ENCODE results near the gene TACR3.
"Not testable (repeated sequence)": the region's sequence is repeated elsewhere in the genome, so short reads cannot be mapped to it uniquely, and the experiment has no call there.

Gene TACR3, protein sequence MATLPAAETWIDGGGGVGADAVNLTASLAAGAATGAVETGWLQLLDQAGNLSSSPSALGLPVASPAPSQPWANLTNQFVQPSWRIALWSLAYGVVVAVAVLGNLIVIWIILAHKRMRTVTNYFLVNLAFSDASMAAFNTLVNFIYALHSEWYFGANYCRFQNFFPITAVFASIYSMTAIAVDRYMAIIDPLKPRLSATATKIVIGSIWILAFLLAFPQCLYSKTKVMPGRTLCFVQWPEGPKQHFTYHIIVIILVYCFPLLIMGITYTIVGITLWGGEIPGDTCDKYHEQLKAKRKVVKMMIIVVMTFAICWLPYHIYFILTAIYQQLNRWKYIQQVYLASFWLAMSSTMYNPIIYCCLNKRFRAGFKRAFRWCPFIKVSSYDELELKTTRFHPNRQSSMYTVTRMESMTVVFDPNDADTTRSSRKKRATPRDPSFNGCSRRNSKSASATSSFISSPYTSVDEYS

DNA sequence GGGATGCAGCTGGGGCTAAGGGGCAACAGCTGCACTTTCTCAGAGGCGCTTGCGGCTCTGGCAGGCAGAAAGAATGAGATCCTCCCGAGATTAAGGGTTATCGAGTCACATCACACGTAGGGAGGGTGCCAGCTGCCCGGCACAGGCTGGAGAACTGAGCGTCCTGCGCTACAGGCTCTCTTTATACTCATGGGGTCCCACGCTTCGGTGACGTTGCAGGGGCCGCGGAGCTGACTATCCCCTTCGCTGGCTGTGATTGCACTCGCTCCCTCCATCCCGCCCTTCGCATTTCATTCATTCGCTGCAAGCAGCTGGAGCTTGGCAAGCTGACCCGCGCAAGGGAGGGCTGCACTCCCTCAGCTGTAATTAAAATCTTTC is at the start of gene TACR3:
Gene TACR3, minus strand, starts transcription at position 156 of the 378 bp plus-strand sequence. CDS start 310 bp downstream, outside the sequence.
- H3K27me3 Mint-ChIP-seq: peaks cover 6% of the 10 kb centered on the region
- no peaks in the 10 kb centered on the region for H3K36me3 Mint-ChIP-seq (ENCODE audit: low read depth)
- H3K4me1 Mint-ChIP-seq (ENCODE audit: low read depth): no peaks in the 10 kb centered on the region
- H3K4me3 Mint-ChIP-seq: no peak within 1 kb of the TSS
- H3K27ac Mint-ChIP-seq: no peak within 1 kb of the TSS
- DNase-seq: no peak
- H3K9me3 Mint-ChIP-seq: peaks cover 5% of the 10 kb centered on the region

- H3K4me3 Mint-ChIP-seq: no peak overlapping the region
- no peak overlapping the region for H3K27ac Mint-ChIP-seq
- no peak for DNase-seq
- H3K9me3 Mint-ChIP-seq: peaks cover 8% of the 10 kb centered on the region
- H3K4me1 Mint-ChIP-seq (ENCODE audit: low read depth): no peaks in the 10 kb centered on the region
- H3K27me3 Mint-ChIP-seq: no peaks in the 10 kb centered on the region
- no peaks in the 10 kb centered on the region for H3K36me3 Mint-ChIP-seq (ENCODE audit: low read depth)
Measured at GRCh38 chr4:103757631-103758030, 37.8 kb upstream of the TACR3 start.

DNA sequence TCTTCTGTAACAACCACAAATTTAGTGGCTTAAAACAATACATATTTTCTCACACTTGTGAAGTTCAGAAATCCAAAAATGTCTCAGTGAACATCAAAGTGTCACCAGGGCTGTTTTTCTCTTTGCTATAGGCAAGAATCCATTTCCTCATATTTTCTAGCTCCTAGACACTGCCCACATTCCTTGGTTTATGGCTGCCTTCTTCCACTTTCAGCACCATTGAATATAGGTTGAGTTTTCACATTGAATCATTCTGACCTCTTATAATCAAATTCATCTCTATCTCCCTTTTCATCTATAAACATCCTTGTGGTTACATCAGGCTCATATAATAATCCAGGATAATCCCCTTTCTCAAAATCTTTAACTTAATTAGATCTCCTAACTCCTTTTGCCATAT is 37.0 kb upstream of the TACR3 start:
- Mint-ChIP-seq H3K27me3 (no peaks in the 10 kb centered on the region), H3K4me3 (no peak overlapping the region), H3K4me1 (ENCODE audit: low read depth) (no peaks in the 10 kb centered on the region), H3K9me3 (peaks cover 6% of the 10 kb centered on the region), H3K27ac (no peak overlapping the region), H3K36me3 (ENCODE audit: low read depth) (no peaks in the 10 kb centered on the region)
- no peak for DNase-seq

DNA sequence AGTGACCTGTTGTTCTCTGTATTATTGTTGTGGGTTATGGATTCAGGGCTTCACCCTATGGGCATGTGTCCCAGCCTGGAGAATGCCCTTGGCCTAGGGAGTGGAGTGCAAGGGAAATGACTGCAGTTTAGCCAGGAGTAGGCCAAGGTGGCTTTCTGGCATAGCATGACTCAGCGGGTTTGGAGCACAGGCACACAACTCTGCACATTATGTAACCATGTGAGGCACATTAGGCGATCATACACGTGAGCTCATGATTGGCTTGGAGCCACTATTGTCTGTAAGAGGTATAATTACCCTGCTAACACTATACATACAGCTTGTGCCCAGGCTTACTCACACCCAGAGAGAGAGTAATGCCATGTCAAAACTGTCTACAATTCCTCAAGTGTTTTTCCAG is 35.1 kb upstream of the TACR3 start:
- no peak overlapping the region for H3K4me3 Mint-ChIP-seq
- no peak overlapping the region for H3K27ac Mint-ChIP-seq
- H3K27me3 Mint-ChIP-seq: no peaks in the 10 kb centered on the region
- H3K36me3 Mint-ChIP-seq (ENCODE audit: low read depth): no peaks in the 10 kb centered on the region
- H3K9me3 Mint-ChIP-seq: peaks cover 6% of the 10 kb centered on the region
- DNase-seq: no peak
- H3K4me1 Mint-ChIP-seq (ENCODE audit: low read depth): no peaks in the 10 kb centered on the region

GRCh38 chr4:103753868-103754653 is 34.3 kb upstream of the TACR3 start:
- peaks cover 6% of the 10 kb centered on the region for H3K9me3 Mint-ChIP-seq
- no peak overlapping the region for H3K27ac Mint-ChIP-seq
- no peaks in the 10 kb centered on the region for H3K4me1 Mint-ChIP-seq (ENCODE audit: low read depth)
- H3K36me3 Mint-ChIP-seq (ENCODE audit: low read depth): no peaks in the 10 kb centered on the region
- DNase-seq: no peak
- no peak overlapping the region for H3K4me3 Mint-ChIP-seq
- H3K27me3 Mint-ChIP-seq: no peaks in the 10 kb centered on the region

DNA sequence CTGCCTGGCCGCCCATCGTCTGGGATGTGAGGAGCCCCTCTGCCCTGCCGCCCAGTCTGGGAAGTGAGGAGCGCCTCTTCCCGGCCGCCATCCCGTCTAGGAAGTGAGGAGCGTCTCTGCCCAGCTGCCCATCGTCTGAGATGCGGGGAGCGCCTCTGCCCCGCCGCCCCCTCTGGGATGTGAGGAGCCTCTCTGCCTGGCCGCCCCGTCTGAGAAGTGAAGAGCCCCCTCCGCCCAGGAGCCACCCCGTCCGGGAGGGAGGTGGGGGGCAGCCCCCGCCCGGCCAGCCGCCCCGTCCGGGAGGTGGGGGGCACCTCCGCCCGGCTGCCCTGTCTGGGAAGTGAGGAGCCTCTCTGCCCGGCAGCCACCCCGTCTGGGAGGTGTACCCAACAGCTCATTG is 3.4 kb upstream of the TACR3 start:
- not testable (repeated sequence) for H3K36me3 Mint-ChIP-seq (ENCODE audit: low read depth); H3K27ac Mint-ChIP-seq; H3K4me3 Mint-ChIP-seq; H3K4me1 Mint-ChIP-seq (ENCODE audit: low read depth); H3K9me3 Mint-ChIP-seq; H3K27me3 Mint-ChIP-seq; DNase-seq

DNA sequence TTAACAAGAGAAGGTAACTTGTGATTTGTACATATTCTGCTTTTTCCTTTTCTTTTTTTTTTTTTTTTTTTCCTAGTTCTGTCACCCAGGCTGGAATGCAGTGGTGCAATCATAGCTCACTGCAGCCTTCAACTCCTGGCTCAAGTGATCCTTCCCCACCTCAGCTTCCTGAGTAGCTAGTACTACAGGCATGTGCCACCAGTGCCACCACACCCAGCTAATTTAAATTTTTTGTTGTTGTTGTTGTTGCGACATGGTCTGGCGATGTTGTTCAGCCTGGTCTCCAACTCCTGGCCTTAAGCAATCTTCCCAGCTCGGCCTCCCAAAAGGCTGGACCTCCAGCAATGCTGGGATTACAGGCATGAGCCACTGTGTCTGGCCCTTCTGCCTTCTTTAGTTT is 1.5 kb upstream of the TACR3 start:
- no peaks in the 10 kb centered on the region for H3K36me3 Mint-ChIP-seq (ENCODE audit: low read depth)
- no peaks in the 10 kb centered on the region for H3K4me1 Mint-ChIP-seq (ENCODE audit: low read depth)
- peaks cover 5% of the 10 kb centered on the region for H3K9me3 Mint-ChIP-seq
- no peak overlapping the region for H3K27ac Mint-ChIP-seq
- DNase-seq: no peak
- H3K27me3 Mint-ChIP-seq: peaks cover 6% of the 10 kb centered on the region
- no peak overlapping the region for H3K4me3 Mint-ChIP-seq

DNA sequence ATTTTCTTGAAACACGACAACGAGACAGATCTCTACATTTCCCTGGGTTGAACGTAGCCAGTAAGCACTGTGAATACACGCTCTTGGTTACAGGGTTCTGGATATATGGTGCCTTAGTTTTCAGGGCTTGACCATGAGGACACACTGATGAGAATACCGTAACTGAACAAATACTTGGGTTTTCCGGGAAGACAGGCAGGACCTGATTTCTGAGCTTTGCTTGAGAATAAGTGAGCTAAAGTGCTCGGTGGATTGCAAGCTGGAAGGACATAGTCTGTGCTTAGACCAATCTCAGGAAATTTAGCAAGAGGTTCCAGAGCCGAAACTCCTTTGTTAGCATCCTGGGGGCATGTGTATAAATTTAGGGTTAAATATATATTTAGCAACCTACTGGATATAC is 876 bp upstream of the TACR3 start:
- Mint-ChIP-seq H3K27me3 (peaks cover 6% of the 10 kb centered on the region), H3K4me3 (no peak overlapping the region), H3K4me1 (ENCODE audit: low read depth) (no peaks in the 10 kb centered on the region), H3K27ac (no peak overlapping the region), H3K36me3 (ENCODE audit: low read depth) (no peaks in the 10 kb centered on the region), H3K9me3 (peaks cover 5% of the 10 kb centered on the region)
- no peak for DNase-seq

GRCh38 chr4:103719105-103719829 is 518 bp downstream of the TACR3 start:
- Mint-ChIP-seq H3K36me3 (ENCODE audit: low read depth) (no peaks in the 10 kb centered on the region), H3K9me3 (peaks cover 5% of the 10 kb centered on the region), H3K27ac (no peak overlapping the region), H3K4me3 (no peak overlapping the region), H3K27me3 (peaks cover 6% of the 10 kb centered on the region), H3K4me1 (ENCODE audit: low read depth) (no peaks in the 10 kb centered on the region)
- DNase-seq: no peak

DNA sequence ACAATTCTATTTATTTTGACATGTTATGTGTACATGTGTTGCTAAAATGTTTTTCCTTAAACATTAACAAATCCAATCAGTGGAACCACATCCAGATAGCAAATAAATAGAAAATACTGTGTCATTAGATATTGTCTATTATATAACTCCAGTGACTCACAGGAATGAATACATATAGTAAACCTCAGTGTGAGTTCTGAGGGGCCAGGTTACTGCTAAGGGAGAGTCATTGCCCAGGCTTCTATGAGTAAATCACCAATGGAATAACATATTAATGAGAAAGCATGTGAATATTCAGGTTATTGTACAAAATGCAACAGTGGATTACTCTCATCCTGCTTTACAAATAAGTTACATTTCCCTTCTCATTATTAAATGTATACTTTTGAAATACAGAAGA is 27.2 kb downstream of the TACR3 start:
- no peak overlapping the region for H3K27ac Mint-ChIP-seq
- peaks cover 13% of the 10 kb centered on the region for H3K9me3 Mint-ChIP-seq
- H3K27me3 Mint-ChIP-seq: no peaks in the 10 kb centered on the region
- DNase-seq: no peak
- no peaks in the 10 kb centered on the region for H3K4me1 Mint-ChIP-seq (ENCODE audit: low read depth)
- no peak overlapping the region for H3K4me3 Mint-ChIP-seq
- no peaks in the 10 kb centered on the region for H3K36me3 Mint-ChIP-seq (ENCODE audit: low read depth)

- H3K4me1 Mint-ChIP-seq (ENCODE audit: low read depth): no peaks in the 10 kb centered on the region
- H3K36me3 Mint-ChIP-seq (ENCODE audit: low read depth): no peaks in the 10 kb centered on the region
- no peak overlapping the region for H3K27ac Mint-ChIP-seq
- no peak overlapping the region for H3K4me3 Mint-ChIP-seq
- H3K27me3 Mint-ChIP-seq: no peaks in the 10 kb centered on the region
- no peak for DNase-seq
- H3K9me3 Mint-ChIP-seq: peaks cover 6% of the 10 kb centered on the region
Measured at GRCh38 chr4:103673983-103674382, 45.8 kb downstream of the TACR3 start.

DNA sequence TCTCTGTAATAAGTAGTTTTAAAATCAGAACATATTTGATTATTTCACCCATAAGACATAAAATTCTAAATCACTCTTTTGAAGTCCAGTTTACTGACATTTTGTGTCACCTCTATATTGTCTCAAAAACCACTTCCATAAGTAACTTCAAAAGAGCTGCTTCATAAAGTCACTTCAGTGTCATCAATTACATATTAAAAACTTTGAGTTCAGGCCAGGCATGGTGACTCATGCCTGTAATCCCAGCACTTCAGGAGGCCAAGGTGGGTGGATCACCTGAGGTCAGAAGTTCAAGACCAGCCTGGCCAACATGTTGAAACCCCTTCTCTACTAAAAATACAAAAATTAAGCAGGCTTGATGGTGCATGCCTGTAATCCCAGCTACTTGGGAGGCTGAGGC is 53.0 kb downstream of the TACR3 start:
- H3K4me3 Mint-ChIP-seq; H3K9me3 Mint-ChIP-seq; H3K4me1 Mint-ChIP-seq (ENCODE audit: low read depth); H3K27ac Mint-ChIP-seq; H3K27me3 Mint-ChIP-seq; H3K36me3 Mint-ChIP-seq (ENCODE audit: low read depth); DNase-seq: not testable (repeated sequence)

DNA sequence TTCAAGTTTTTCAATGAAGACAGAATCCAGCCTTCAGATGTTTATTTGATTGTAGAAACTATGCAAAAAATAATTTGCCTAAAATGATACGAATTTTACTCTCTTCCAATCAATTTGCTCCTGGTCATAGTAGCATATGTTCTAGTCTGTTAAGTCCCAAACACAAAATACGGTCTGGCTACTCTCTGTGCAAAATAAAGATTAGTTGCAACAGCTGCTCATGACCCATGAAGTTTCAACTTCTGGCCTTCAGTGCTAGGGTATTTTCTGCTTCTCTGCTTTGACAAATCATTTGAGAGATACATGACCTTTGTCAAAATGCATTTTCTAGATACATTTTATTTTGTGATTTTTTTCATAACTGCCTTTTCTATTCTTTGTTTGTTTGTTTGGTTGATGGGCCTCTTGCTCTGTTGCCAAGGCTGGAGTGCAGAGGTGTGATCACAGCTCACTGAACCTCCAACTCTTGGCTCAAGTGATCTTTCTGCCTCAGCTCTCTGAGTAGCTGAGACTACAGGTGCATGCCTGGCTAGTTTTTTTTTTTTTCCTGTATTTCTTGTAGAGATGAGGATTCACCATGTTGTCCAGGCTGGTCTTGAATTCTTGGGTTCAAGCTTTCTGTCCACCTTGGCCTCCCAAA is 55.2 kb downstream of the TACR3 start:
- no peak overlapping the region for H3K4me3 Mint-ChIP-seq

GRCh38 chr4:103648541-103648940 is 71.2 kb downstream of the TACR3 start:
- Mint-ChIP-seq H3K27me3 (no peaks in the 10 kb centered on the region), H3K27ac (no peak overlapping the region), H3K4me3 (no peak overlapping the region), H3K9me3 (peaks cover 13% of the 10 kb centered on the region), H3K36me3 (ENCODE audit: low read depth) (no peaks in the 10 kb centered on the region), H3K4me1 (ENCODE audit: low read depth) (no peaks in the 10 kb centered on the region)
- no peak for DNase-seq

More for the DNA sequence above, 55.2 kb downstream of the TACR3 start:
- Mint-ChIP-seq H3K36me3 (ENCODE audit: low read depth) (no peaks in the 10 kb centered on the region), H3K27ac (no peak overlapping the region), H3K9me3 (peaks cover 8% of the 10 kb centered on the region), H3K27me3 (no peaks in the 10 kb centered on the region), H3K4me1 (ENCODE audit: low read depth) (no peaks in the 10 kb centered on the region)
- no peak for DNase-seq

Data from activated T-cell treated with anti-CD3 and anti-CD28 coated beads, Interleukin-2, amount 50 U/mL, for 24 hours (primary cell).